H9 (cell line): Measurements from ENCODE around the gene CDH15. TPM values are rescaled to one million over a fixed set of nuclear protein-coding genes. Genes with fewer than 3 reads are reported as not detected.

Experiments used
- DNase-seq: peaks from one replicate; pipeline ENCODE4 v3.0.0-alpha.2; 2017
- H2AFZ ChIP-seq: one replicate; pipeline ENCODE4 v1.6.1; 2013; ENCODE audit warnings: mild to moderate bottlenecking, low read length, control low read depth, moderate library complexity
- H2AK5ac ChIP-seq: 2 replicates; pipeline ENCODE4 v1.6.1; 2013; ENCODE audit warnings: low read length, control low read depth, mixed read lengths; ENCODE audit not compliant: insufficient read length
- H2BK120ac ChIP-seq: one replicate; pipeline ENCODE4 v1.6.1; 2013; ENCODE audit warnings: low read depth, mild to moderate bottlenecking, low read length, control low read depth, inconsistent platforms; ENCODE audit not compliant: poor library complexity, severe bottlenecking
- H2BK12ac ChIP-seq: 2 replicates; pipeline ENCODE4 v1.6.1; 2013; ENCODE audit warnings: low read length, control low read depth, mixed read lengths, low read depth; ENCODE audit not compliant: insufficient read length
- H2BK15ac ChIP-seq: 2 replicates; pipeline ENCODE4 v1.6.1; 2013; ENCODE audit warnings: low read depth, low read length, control low read depth
- H2BK20ac ChIP-seq: one replicate; pipeline ENCODE4 v1.6.1; 2013; ENCODE audit warnings: low read depth, mild to moderate bottlenecking, low read length, control low read depth, inconsistent platforms; ENCODE audit not compliant: poor library complexity, severe bottlenecking
- H2BK5ac ChIP-seq: 2 replicates; pipeline ENCODE4 v1.6.1; 2013; ENCODE audit warnings: low read length, control low read depth, mixed read lengths; ENCODE audit not compliant: insufficient read length
- H3K14ac ChIP-seq: 2 replicates; pipeline ENCODE4 v1.6.1; 2013; ENCODE audit warnings: low read length, control low read depth; ENCODE audit not compliant: insufficient read depth
- H3K18ac ChIP-seq: 2 replicates; pipeline ENCODE4 v1.6.1; 2013; ENCODE audit warnings: low read depth, mild to moderate bottlenecking, mixed read lengths, low read length, control low read depth; ENCODE audit not compliant: insufficient read length
- H3K23ac ChIP-seq: 2 replicates; pipeline ENCODE4 v1.6.1; 2013; ENCODE audit warnings: low read length, control low read depth, mixed read lengths, low read depth; ENCODE audit not compliant: insufficient read length
- H3K23me2 ChIP-seq: 2 replicates; pipeline ENCODE4 v1.6.1; 2013; ENCODE audit warnings: low read depth, mild to moderate bottlenecking, mixed read lengths, low read length, control low read depth; ENCODE audit not compliant: insufficient read length, poor library complexity, severe bottlenecking
- H3K27ac ChIP-seq: 2 replicates; pipeline ENCODE4 v1.5.1; 2013; ENCODE audit warnings: low read length, control low read depth, mixed read lengths, low read depth; ENCODE audit not compliant: insufficient read length
- H3K27me3 ChIP-seq: 2 replicates; pipeline ENCODE4 v1.6.1; 2013; ENCODE audit warnings: low read length, control low read depth, inconsistent platforms; ENCODE audit not compliant: insufficient read depth
- H3K4ac ChIP-seq: 2 replicates; pipeline ENCODE4 v1.6.1; 2013; ENCODE audit warnings: low read depth, mild to moderate bottlenecking, control low read depth, inconsistent platforms, low read length, moderate library complexity
- H3K4me1 ChIP-seq: 2 replicates; pipeline ENCODE4 v1.6.1; 2013; ENCODE audit warnings: low read length, control low read depth, inconsistent platforms; ENCODE audit not compliant: insufficient read depth
- H3K4me2 ChIP-seq: 2 replicates; pipeline ENCODE4 v1.6.1; 2013; ENCODE audit warnings: low read length, control low read depth, mixed read lengths; ENCODE audit not compliant: insufficient read length, insufficient read depth
- H3K56ac ChIP-seq: 2 replicates; pipeline ENCODE4 v1.6.1; 2013; ENCODE audit warnings: low read depth, mild to moderate bottlenecking, mixed read lengths, low read length, control low read depth; ENCODE audit not compliant: insufficient read length
- H3K79me1 ChIP-seq: 2 replicates; pipeline ENCODE4 v1.6.1; 2013; ENCODE audit warnings: low read depth, mild to moderate bottlenecking, moderate library complexity, low read length, control low read depth, inconsistent platforms; ENCODE audit not compliant: insufficient read depth, poor library complexity, severe bottlenecking
- H3K79me2 ChIP-seq: 2 replicates; pipeline ENCODE4 v1.6.1; 2013; ENCODE audit warnings: low read length, control low read depth, inconsistent platforms; ENCODE audit not compliant: insufficient read depth
- H3K9ac ChIP-seq: 2 replicates; pipeline ENCODE4 v1.6.1; 2013; ENCODE audit warnings: low read length, control low read depth, mixed read lengths; ENCODE audit not compliant: insufficient read length; ENCODE audit errors: extremely low read depth
- H3K9me3 ChIP-seq: one replicate; pipeline ENCODE4 v1.6.1; 2013; ENCODE audit warnings: low read depth, low read length, inconsistent platforms; ENCODE audit not compliant: control insufficient read depth
- H3T11ph ChIP-seq: one replicate; pipeline ENCODE4 v1.6.1; 2013; ENCODE audit warnings: mild to moderate bottlenecking, low read length, control low read depth, inconsistent platforms
- H4K20me1 ChIP-seq: one replicate; pipeline ENCODE4 v1.6.1; 2013; ENCODE audit not compliant: control insufficient read depth, insufficient read length, insufficient read depth
- H4K5ac ChIP-seq: 2 replicates; pipeline ENCODE4 v1.6.1; 2013; ENCODE audit warnings: low read depth, mild to moderate bottlenecking, mixed read lengths, low read length, control low read depth; ENCODE audit not compliant: insufficient read length
- H4K8ac ChIP-seq: replicated peaks from 2 replicates; pipeline ENCODE4 v1.6.1; 2013; ENCODE audit warnings: low read length, control low read depth, mixed read lengths, low read depth; ENCODE audit not compliant: insufficient read length
- H4K91ac ChIP-seq: 2 replicates; pipeline ENCODE4 v1.6.1; 2013; ENCODE audit warnings: low read depth, mild to moderate bottlenecking, moderate library complexity, mixed read lengths, low read length, control low read depth; ENCODE audit not compliant: insufficient read length
- H3K27ac Mint-ChIP-seq, 3 experiments: 2 replicates in 2 of 3; 3 replicates in 1 of 3; pipeline ENCODE4 v1.8.0; 2020 to 2021; ENCODE audit warnings: mixed read lengths in 3 of 3, mild to moderate bottlenecking in 1 of 3, moderate library complexity in 1 of 3
- H3K27me3 Mint-ChIP-seq: 2 replicates; pipeline ENCODE4 v1.8.0; 2021; ENCODE audit warnings: low read depth, mild to moderate bottlenecking, moderate library complexity, mixed read lengths
- H3K36me3 Mint-ChIP-seq, 3 experiments: 2 replicates in 2 of 3; 3 replicates in 1 of 3; pipeline ENCODE4 v1.8.0; 2020 to 2021; ENCODE audit warnings: low read depth in 3 of 3, mixed read lengths in 3 of 3; ENCODE audit not compliant: insufficient read depth in 1 of 3
- H3K4me1 Mint-ChIP-seq, 2 experiments: 2 replicates each; pipeline ENCODE4 v1.8.0; 2020; ENCODE audit warnings: mixed read lengths in 2 of 2
- H3K4me3 Mint-ChIP-seq, 2 experiments: 2 replicates in 1 of 2; 3 replicates in 1 of 2; pipeline ENCODE4 v1.8.0; 2020 to 2021; ENCODE audit warnings: mild to moderate bottlenecking in 2 of 2, mixed read lengths in 2 of 2, moderate library complexity in 1 of 2
- H3K9me3 Mint-ChIP-seq, 2 experiments: 2 replicates in 1 of 2; 3 replicates in 1 of 2; pipeline ENCODE4 v1.8.0; 2020; ENCODE audit warnings: mild to moderate bottlenecking in 2 of 2, mixed read lengths in 2 of 2, moderate library complexity in 1 of 2
- CTCF ChIP-seq: fragments of 200-600 bp; sonication (generic); conservative IDR thresholded peaks from 3 replicates; pipeline ENCODE4 v1.8.0; 2021; ENCODE audit warnings: antibody characterized with exemption, mild to moderate bottlenecking
- WGBS: extraction: QIAGEN DNeasy Blood & Tissue Kit; methylation state at CpG from one replicate; pipeline ENCODE4 v1.1.7; 2013; ENCODE audit warnings: missing lambda C conversion rate, low lambda C conversion rate, mixed read lengths; ENCODE audit not compliant: insufficient read length; ENCODE audit errors: extremely low coverage; 5-methylcytosine and 5-hydroxymethylcytosine counted together
- total RNA-seq: library from RNA; stranded (reverse); gene quantifications from 2 replicates; pipeline ENCODE4 v1.2.1, GENCODE V29; 2021

Gene CDH15
- total RNA-seq, 1 experiment from 2014 or later = 0.28 TPM

- Histone ChIP-seq H3K14ac (no peak overlapping the region), H2BK20ac (no peak overlapping the region), H3K4me1 (no peaks in the 10 kb centered on the region), H3K23me2 (no peaks in the 10 kb centered on the region), H2BK12ac (no peak overlapping the region), H2BK120ac (no peak overlapping the region), H4K91ac (no peak overlapping the region), H2AK5ac (no peak overlapping the region), H3K18ac (no peak overlapping the region), H2BK15ac (no peak overlapping the region), H3K27me3 (no peaks in the 10 kb centered on the region), H3K23ac (no peak overlapping the region), H3K9ac (no peak overlapping the region), H3K79me1 (no peaks in the 10 kb centered on the region), H4K20me1 (no peaks in the 10 kb centered on the region), H3K27ac (no peak overlapping the region), H3K79me2 (no peaks in the 10 kb centered on the region), H3K56ac (no peak overlapping the region), H3T11ph (no peak overlapping the region), H2AFZ (no peak overlapping the region), H3K4ac (no peak overlapping the region), H3K9me3 (peaks cover 33% of the 10 kb centered on the region), H2BK5ac (no peak overlapping the region), H4K5ac (no peak overlapping the region), H4K8ac (no peak overlapping the region), H3K4me2 (no peak overlapping the region)
- H3K4me1 Mint-ChIP-seq = no peaks in the 10 kb centered on the region
- H3K9me3 Mint-ChIP-seq = peaks cover 13 to 40% of the 10 kb centered on the region in 2 experiments
- H3K27ac Mint-ChIP-seq = no peak overlapping the region
- no CpG with 5 or more reads among the region's 14 CpGs for WGBS
- H3K4me3 Mint-ChIP-seq = no peak overlapping the region
- peaks cover 84 to 92% (median 90%) of the 10 kb centered on the region in 3 experiments for H3K36me3 Mint-ChIP-seq
- H3K27me3 Mint-ChIP-seq = no peaks in the 10 kb centered on the region
- DNase-seq = no peak
- no peak for TF ChIP-seq CTCF
Observed at GRCh38 chr16:89230255-89230654, 58.7 kb downstream of the CDH15 start.
